ENCODE data around the gene RAPGEF4.

RAPGEF4 gene

GRCh38 chr2:172937884-172938712 is 202.5 kb downstream of the RAPGEF4 start:
- Histone ChIP-seq H3K27me3 (ENCODE audit: insufficient read depth, low read length, poor library complexity) (peaks cover 11% of the 10 kb centered on the region), H3K79me2 (ENCODE audit: insufficient read depth, low read length) (no peaks in the 10 kb centered on the region), H3K9me3 (ENCODE audit: insufficient read depth, low read length, severe bottlenecking) (no peaks in the 10 kb centered on the region)

DNA sequence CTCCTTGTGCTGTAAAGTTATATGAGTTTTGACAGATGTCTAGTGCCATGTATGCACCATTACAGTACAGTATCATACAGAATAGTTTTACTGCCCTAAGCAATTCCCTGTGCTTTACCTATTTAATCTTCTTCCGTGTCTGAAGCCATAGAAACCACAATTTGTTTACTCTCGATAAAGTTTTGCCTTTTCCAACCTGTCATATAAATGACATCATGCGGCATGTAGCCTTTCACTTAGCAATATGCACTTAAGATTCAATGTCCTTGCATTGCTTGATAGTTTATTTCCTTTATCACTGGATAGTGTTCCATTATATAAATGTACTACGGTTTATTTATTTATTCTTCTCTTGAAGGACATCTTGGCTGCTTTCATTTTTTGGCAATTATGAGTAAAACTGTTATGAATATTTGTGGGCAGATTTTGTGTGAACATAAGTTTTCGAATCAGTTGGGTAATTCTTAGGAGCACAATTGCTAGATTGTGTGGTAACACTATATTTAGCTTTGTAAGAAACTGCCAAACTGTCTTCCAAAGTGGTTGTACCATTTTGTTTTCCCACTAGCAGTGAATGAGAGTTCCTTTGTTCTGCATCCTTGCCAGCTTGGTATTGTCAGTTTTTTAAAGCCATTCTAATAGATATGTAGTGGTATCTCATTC is 203.2 kb downstream of the RAPGEF4 start:
- ATAC-seq (ENCODE audit: insufficient read depth, low read depth) (no peak), DNase-seq (no peak)

More at GRCh38 chr2:172937884-172938712, 202.5 kb downstream of the RAPGEF4 start:
- Histone ChIP-seq H4K20me1 (ENCODE audit: insufficient read depth, low read length) (no peaks in the 10 kb centered on the region), H3K27ac (ENCODE audit: low read length) (no peak overlapping the region), H2AFZ (ENCODE audit: low read depth, low read length) (no peak overlapping the region), H3K4me3 (ENCODE audit: low read depth in 1 of 2, low read length in 2 of 2) (no peak overlapping the region), H3K9ac (ENCODE audit: low read depth, low read length) (no peak overlapping the region), H3K4me2 (ENCODE audit: insufficient read depth, low read length) (no peak overlapping the region), H3K4me1 (ENCODE audit: insufficient read depth, low read length) (peaks cover 5% of the 10 kb centered on the region), H3K36me3 (ENCODE audit: insufficient read depth, low read length) (no peaks in the 10 kb centered on the region)
- TF ChIP-seq, protein P1, sequence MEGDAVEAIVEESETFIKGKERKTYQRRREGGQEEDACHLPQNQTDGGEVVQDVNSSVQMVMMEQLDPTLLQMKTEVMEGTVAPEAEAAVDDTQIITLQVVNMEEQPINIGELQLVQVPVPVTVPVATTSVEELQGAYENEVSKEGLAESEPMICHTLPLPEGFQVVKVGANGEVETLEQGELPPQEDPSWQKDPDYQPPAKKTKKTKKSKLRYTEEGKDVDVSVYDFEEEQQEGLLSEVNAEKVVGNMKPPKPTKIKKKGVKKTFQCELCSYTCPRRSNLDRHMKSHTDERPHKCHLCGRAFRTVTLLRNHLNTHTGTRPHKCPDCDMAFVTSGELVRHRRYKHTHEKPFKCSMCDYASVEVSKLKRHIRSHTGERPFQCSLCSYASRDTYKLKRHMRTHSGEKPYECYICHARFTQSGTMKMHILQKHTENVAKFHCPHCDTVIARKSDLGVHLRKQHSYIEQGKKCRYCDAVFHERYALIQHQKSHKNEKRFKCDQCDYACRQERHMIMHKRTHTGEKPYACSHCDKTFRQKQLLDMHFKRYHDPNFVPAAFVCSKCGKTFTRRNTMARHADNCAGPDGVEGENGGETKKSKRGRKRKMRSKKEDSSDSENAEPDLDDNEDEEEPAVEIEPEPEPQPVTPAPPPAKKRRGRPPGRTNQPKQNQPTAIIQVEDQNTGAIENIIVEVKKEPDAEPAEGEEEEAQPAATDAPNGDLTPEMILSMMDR (IDR thresholded peaks at IDR 0.05; ENCODE audit: borderline replicate concordance, extremely low read depth, low read length, poor library complexity, severe bottlenecking), result no peak
- no peak for TF ChIP-seq EZH2 (IDR thresholded peaks at IDR 0.05; ENCODE audit: borderline replicate concordance, low read depth, low read length, severe bottlenecking)
- DNase-seq (no peak), ATAC-seq (ENCODE audit: insufficient read depth, low read depth) (no peak)

GRCh38 chr2:172943539-172943938 is 207.9 kb downstream of the RAPGEF4 start:
- ATAC-seq (ENCODE audit: insufficient read depth, low read depth), result peak; percentile 91
- H3K9ac ChIP-seq (ENCODE audit: low read depth, low read length), result no peak overlapping the region
- H3K4me1 ChIP-seq (ENCODE audit: insufficient read depth, low read length), result peaks cover 19% of the 10 kb centered on the region
- no peak overlapping the region for H3K4me3 ChIP-seq (ENCODE audit: low read depth in 1 of 2, low read length in 2 of 2)
- H4K20me1 ChIP-seq (ENCODE audit: insufficient read depth, low read length), result no peaks in the 10 kb centered on the region
- peak overlapping the region; percentile 12; the same call in 1 of the 2 replicates for H3K4me2 ChIP-seq (ENCODE audit: insufficient read depth, low read length)
- no peaks in the 10 kb centered on the region for H3K9me3 ChIP-seq (ENCODE audit: insufficient read depth, low read length, severe bottlenecking)
- no peaks in the 10 kb centered on the region for H3K36me3 ChIP-seq (ENCODE audit: insufficient read depth, low read length)
- no peak for TF ChIP-seq EZH2 (IDR thresholded peaks at IDR 0.05; ENCODE audit: borderline replicate concordance, low read depth, low read length, severe bottlenecking)
- TF ChIP-seq, protein P1 (IDR thresholded peaks at IDR 0.05; ENCODE audit: borderline replicate concordance, extremely low read depth, low read length, poor library complexity, severe bottlenecking), result no peak
- H3K27me3 ChIP-seq (ENCODE audit: insufficient read depth, low read length, poor library complexity), result peaks cover 20% of the 10 kb centered on the region
- no peak overlapping the region for H2AFZ ChIP-seq (ENCODE audit: low read depth, low read length)
- H3K79me2 ChIP-seq (ENCODE audit: insufficient read depth, low read length), result no peaks in the 10 kb centered on the region
- no peak overlapping the region for H3K27ac ChIP-seq (ENCODE audit: low read length)
- peak; percentile 42 for DNase-seq

More for the DNA sequence above, 203.2 kb downstream of the RAPGEF4 start:
- H3K36me3 ChIP-seq (ENCODE audit: insufficient read depth, low read length), result no peaks in the 10 kb centered on the region
- H3K27me3 ChIP-seq (ENCODE audit: insufficient read depth, low read length, poor library complexity), result peaks cover 17% of the 10 kb centered on the region
- no peak overlapping the region for H3K4me2 ChIP-seq (ENCODE audit: insufficient read depth, low read length)
- no peaks in the 10 kb centered on the region for H3K79me2 ChIP-seq (ENCODE audit: insufficient read depth, low read length)
- no peaks in the 10 kb centered on the region for H4K20me1 ChIP-seq (ENCODE audit: insufficient read depth, low read length)
- H3K9ac ChIP-seq (ENCODE audit: low read depth, low read length), result no peak overlapping the region
- no peaks in the 10 kb centered on the region for H3K9me3 ChIP-seq (ENCODE audit: insufficient read depth, low read length, severe bottlenecking)
- no peak overlapping the region for H3K4me3 ChIP-seq (ENCODE audit: low read depth in 1 of 2, low read length in 2 of 2)
- peaks cover 12% of the 10 kb centered on the region for H3K4me1 ChIP-seq (ENCODE audit: insufficient read depth, low read length)
- TF ChIP-seq, protein P1 (IDR thresholded peaks at IDR 0.05; ENCODE audit: borderline replicate concordance, extremely low read depth, low read length, poor library complexity, severe bottlenecking), result no peak
- TF ChIP-seq EZH2 (IDR thresholded peaks at IDR 0.05; ENCODE audit: borderline replicate concordance, low read depth, low read length, severe bottlenecking), result no peak
- no peak overlapping the region for H2AFZ ChIP-seq (ENCODE audit: low read depth, low read length)
- H3K27ac ChIP-seq (ENCODE audit: low read length), result no peak overlapping the region

Measured in DND-41 (cell line).